ENCODE data around the gene CACNG1.

Gene CACNG1

GRCh38 chr17:67082107-67082506, 37.8 kb downstream of the CACNG1 start:
- TF ChIP-seq CTCF (IDR thresholded peaks at IDR 0.05; ENCODE audit: insufficient read depth, low read length) (no peak), GABPA (IDR thresholded peaks at IDR 0.05; ENCODE audit: low read depth) (no peak), POLR2AphosphoS5 (IDR thresholded peaks at IDR 0.05; ENCODE audit: low read depth) (no peak), SPI1 (IDR thresholded peaks at IDR 0.05; ENCODE audit: borderline replicate concordance, low read depth) (no peak)
- TF ChIP-seq, protein P1, sequence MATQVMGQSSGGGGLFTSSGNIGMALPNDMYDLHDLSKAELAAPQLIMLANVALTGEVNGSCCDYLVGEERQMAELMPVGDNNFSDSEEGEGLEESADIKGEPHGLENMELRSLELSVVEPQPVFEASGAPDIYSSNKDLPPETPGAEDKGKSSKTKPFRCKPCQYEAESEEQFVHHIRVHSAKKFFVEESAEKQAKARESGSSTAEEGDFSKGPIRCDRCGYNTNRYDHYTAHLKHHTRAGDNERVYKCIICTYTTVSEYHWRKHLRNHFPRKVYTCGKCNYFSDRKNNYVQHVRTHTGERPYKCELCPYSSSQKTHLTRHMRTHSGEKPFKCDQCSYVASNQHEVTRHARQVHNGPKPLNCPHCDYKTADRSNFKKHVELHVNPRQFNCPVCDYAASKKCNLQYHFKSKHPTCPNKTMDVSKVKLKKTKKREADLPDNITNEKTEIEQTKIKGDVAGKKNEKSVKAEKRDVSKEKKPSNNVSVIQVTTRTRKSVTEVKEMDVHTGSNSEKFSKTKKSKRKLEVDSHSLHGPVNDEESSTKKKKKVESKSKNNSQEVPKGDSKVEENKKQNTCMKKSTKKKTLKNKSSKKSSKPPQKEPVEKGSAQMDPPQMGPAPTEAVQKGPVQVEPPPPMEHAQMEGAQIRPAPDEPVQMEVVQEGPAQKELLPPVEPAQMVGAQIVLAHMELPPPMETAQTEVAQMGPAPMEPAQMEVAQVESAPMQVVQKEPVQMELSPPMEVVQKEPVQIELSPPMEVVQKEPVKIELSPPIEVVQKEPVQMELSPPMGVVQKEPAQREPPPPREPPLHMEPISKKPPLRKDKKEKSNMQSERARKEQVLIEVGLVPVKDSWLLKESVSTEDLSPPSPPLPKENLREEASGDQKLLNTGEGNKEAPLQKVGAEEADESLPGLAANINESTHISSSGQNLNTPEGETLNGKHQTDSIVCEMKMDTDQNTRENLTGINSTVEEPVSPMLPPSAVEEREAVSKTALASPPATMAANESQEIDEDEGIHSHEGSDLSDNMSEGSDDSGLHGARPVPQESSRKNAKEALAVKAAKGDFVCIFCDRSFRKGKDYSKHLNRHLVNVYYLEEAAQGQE (IDR thresholded peaks at IDR 0.05; ENCODE audit: insufficient replicate concordance, low read depth): no peak
- no peak for DNase-seq (ENCODE audit: low read depth in 1 of 2, low spot score in 1 of 2)
- Histone ChIP-seq H3K27me3 (ENCODE audit: insufficient read depth, poor library complexity, severe bottlenecking) (no peaks in the 10 kb centered on the region), H3K4me3 (replicated peaks; ENCODE audit: insufficient read depth, low read length) (no peak overlapping the region), H3K27ac (replicated peaks) (no peak overlapping the region)

- no peak for DNase-seq (ENCODE audit: low read depth in 1 of 2, low spot score in 1 of 2)
- Histone ChIP-seq H3K27ac (replicated peaks) (no peak overlapping the region), H3K27me3 (ENCODE audit: insufficient read depth, poor library complexity, severe bottlenecking) (no peaks in the 10 kb centered on the region), H3K4me3 (replicated peaks; ENCODE audit: insufficient read depth, low read length) (no peak overlapping the region)
- TF ChIP-seq SPI1 (IDR thresholded peaks at IDR 0.05; ENCODE audit: borderline replicate concordance, low read depth): no peak
- TF ChIP-seq GABPA (IDR thresholded peaks at IDR 0.05; ENCODE audit: low read depth): no peak
- no peak for TF ChIP-seq CTCF (IDR thresholded peaks at IDR 0.05; ENCODE audit: insufficient read depth, low read length)
- no peak for TF ChIP-seq POLR2AphosphoS5 (IDR thresholded peaks at IDR 0.05; ENCODE audit: low read depth)
- TF ChIP-seq, protein P1 (IDR thresholded peaks at IDR 0.05; ENCODE audit: insufficient replicate concordance, low read depth): no peak
These were observed 41.1 kb downstream of the CACNG1 start for GRCh38 chr17:67085406-67085805.

DNA sequence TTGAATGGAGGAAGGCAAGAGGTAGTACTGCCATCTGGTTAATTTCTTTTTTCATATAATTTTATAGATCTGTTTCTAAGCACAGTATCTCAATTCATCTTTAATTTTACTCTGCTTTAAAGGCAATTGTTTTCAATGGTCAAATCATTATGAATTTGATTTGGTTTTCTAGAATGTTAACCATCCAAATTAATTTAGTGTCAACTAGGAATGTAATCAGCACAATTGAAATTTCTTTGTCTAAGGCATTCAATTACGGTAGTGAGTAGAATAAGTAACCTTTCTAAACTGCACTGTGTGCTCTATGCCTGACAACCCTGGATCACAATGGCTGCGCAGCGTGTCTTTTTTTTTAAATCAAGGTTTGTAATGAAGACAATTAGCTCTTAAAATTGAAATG, 44.3 kb downstream of the CACNG1 start:
- Histone ChIP-seq H3K4me3 (replicated peaks; ENCODE audit: insufficient read depth, low read length) (no peak overlapping the region), H3K27me3 (ENCODE audit: insufficient read depth, poor library complexity, severe bottlenecking) (no peaks in the 10 kb centered on the region), H3K27ac (replicated peaks) (no peak overlapping the region)
- TF ChIP-seq POLR2AphosphoS5 (IDR thresholded peaks at IDR 0.05; ENCODE audit: low read depth) (no peak), GABPA (IDR thresholded peaks at IDR 0.05; ENCODE audit: low read depth) (no peak), CTCF (IDR thresholded peaks at IDR 0.05; ENCODE audit: insufficient read depth, low read length) (no peak), SPI1 (IDR thresholded peaks at IDR 0.05; ENCODE audit: borderline replicate concordance, low read depth) (no peak)
- TF ChIP-seq, protein P1 (IDR thresholded peaks at IDR 0.05; ENCODE audit: insufficient replicate concordance, low read depth): no peak
- no peak for DNase-seq (ENCODE audit: low read depth in 1 of 2, low spot score in 1 of 2)
